ENCODE results near the gene EIF3K. TPM values are rescaled to one million over a fixed set of nuclear protein-coding genes. Genes with fewer than 3 reads are reported as not detected.

EIF3K gene
- total and polyA plus RNA-seq, 2 of the 13 experiments (the other 11 are each of a cell fraction or from before 2014, with no cell fraction given) = 179 to 258 TPM

DNA sequence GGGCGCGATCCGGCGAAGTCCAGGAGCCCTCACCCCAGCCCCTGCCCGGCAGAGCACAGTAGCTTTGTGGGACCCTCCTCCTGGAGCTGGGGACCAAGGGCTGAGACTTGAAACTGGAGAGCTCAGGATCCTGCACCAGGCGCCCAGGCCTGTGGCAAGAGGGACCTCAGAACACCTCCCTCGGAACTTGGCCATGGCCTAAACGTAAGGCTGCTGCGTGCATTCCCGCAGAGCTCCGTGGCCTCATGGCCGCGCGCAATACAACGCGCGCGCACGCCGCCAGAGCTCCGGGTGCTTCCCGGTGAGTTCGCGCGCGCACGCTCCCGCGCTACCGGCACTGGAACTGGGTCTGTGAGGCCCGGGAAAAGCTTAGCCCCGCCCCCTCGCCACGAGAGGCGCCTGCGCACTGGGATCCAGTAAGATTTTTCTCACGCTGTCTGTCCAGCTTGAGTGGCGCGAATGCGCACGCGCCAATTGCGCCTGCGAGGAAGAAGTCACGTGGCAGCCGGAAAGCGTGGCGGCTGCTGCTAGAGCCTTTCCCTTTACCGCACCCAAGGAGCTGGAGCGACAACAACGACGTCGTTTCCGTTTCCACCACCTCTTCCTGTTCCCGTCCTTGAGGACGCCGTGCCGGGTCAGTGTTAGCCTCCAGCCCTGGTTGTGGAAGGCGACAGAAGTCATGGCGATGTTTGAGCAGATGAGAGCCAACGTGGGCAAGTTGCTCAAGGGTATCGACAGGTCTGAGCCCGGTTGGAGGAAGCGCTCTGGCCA lies at the start of gene EIF3K (continued):
- TF ChIP-seq, protein P1, sequence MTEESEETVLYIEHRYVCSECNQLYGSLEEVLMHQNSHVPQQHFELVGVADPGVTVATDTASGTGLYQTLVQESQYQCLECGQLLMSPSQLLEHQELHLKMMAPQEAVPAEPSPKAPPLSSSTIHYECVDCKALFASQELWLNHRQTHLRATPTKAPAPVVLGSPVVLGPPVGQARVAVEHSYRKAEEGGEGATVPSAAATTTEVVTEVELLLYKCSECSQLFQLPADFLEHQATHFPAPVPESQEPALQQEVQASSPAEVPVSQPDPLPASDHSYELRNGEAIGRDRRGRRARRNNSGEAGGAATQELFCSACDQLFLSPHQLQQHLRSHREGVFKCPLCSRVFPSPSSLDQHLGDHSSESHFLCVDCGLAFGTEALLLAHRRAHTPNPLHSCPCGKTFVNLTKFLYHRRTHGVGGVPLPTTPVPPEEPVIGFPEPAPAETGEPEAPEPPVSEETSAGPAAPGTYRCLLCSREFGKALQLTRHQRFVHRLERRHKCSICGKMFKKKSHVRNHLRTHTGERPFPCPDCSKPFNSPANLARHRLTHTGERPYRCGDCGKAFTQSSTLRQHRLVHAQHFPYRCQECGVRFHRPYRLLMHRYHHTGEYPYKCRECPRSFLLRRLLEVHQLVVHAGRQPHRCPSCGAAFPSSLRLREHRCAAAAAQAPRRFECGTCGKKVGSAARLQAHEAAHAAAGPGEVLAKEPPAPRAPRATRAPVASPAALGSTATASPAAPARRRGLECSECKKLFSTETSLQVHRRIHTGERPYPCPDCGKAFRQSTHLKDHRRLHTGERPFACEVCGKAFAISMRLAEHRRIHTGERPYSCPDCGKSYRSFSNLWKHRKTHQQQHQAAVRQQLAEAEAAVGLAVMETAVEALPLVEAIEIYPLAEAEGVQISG (CRISPR knock-in tag; IDR thresholded peaks at IDR 0.05) = peak; percentile 89
- 0 out of 2 replicates have a peak, but pooled peaks have one; percentile 8 for TF ChIP-seq ZNF256 (CRISPR knock-in tag; conservative IDR thresholded peaks at IDR 0.05)
- TF ChIP-seq DMAP1 (CRISPR knock-in tag; IDR thresholded peaks at IDR 0.05) = peak; percentile 84
- TF ChIP-seq, protein P2, sequence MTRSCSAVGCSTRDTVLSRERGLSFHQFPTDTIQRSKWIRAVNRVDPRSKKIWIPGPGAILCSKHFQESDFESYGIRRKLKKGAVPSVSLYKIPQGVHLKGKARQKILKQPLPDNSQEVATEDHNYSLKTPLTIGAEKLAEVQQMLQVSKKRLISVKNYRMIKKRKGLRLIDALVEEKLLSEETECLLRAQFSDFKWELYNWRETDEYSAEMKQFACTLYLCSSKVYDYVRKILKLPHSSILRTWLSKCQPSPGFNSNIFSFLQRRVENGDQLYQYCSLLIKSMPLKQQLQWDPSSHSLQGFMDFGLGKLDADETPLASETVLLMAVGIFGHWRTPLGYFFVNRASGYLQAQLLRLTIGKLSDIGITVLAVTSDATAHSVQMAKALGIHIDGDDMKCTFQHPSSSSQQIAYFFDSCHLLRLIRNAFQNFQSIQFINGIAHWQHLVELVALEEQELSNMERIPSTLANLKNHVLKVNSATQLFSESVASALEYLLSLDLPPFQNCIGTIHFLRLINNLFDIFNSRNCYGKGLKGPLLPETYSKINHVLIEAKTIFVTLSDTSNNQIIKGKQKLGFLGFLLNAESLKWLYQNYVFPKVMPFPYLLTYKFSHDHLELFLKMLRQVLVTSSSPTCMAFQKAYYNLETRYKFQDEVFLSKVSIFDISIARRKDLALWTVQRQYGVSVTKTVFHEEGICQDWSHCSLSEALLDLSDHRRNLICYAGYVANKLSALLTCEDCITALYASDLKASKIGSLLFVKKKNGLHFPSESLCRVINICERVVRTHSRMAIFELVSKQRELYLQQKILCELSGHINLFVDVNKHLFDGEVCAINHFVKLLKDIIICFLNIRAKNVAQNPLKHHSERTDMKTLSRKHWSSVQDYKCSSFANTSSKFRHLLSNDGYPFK (CRISPR knock-in tag; IDR thresholded peaks at IDR 0.05; ENCODE audit: borderline replicate concordance) = peak; percentile 86; the same call in 1 of the 2 replicates
- TF ChIP-seq BCL6 (CRISPR knock-in tag; IDR thresholded peaks at IDR 0.05) = peak; percentile 28; the same call in 1 of the 2 replicates
- TF ChIP-seq, protein P3, sequence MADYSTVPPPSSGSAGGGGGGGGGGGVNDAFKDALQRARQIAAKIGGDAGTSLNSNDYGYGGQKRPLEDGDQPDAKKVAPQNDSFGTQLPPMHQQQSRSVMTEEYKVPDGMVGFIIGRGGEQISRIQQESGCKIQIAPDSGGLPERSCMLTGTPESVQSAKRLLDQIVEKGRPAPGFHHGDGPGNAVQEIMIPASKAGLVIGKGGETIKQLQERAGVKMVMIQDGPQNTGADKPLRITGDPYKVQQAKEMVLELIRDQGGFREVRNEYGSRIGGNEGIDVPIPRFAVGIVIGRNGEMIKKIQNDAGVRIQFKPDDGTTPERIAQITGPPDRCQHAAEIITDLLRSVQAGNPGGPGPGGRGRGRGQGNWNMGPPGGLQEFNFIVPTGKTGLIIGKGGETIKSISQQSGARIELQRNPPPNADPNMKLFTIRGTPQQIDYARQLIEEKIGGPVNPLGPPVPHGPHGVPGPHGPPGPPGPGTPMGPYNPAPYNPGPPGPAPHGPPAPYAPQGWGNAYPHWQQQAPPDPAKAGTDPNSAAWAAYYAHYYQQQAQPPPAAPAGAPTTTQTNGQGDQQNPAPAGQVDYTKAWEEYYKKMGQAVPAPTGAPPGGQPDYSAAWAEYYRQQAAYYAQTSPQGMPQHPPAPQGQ (CRISPR knock-in tag; IDR thresholded peaks at IDR 0.05; ENCODE audit: borderline replicate concordance) = no peak
- TF ChIP-seq FOXO1 (CRISPR knock-in tag; IDR thresholded peaks at IDR 0.05) = peak; percentile 69; the same call in 1 of the 2 replicates
- TF ChIP-seq KDM3A (CRISPR knock-in tag; IDR thresholded peaks at IDR 0.05; ENCODE audit: low read depth) = no peak; the same call in none of the 2 replicates
- TF ChIP-seq ZNF670 (CRISPR knock-in tag; IDR thresholded peaks at IDR 0.05; ENCODE audit: borderline replicate concordance) = peak; percentile 26; the same call in 1 of the 2 replicates
- TF ChIP-seq, protein P4, sequence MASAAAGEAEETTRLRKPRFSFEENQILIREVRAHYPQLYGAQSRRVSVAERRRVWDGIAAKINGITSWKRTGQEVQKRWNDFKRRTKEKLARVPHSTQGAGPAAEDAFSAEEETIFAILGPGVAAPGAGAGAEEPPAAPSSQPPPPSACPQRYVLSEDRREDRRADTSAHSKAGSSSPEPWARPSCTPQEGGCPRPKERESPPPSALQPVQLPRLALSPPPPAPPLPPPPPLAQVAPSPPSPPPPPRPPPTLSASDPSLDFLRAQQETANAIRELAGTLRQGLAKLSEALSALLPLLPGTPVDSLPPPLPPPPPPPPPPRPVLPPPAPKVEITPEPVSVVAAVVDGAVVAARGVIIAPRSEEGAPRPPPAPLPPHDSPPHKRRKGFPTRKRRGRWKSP (CRISPR knock-in tag; IDR thresholded peaks at IDR 0.05) = no peak; the same call in 1 of the 2 replicates
- TF ChIP-seq MYC (CRISPR knock-in tag; IDR thresholded peaks at IDR 0.05; ENCODE audit: borderline replicate concordance) = peak; percentile 80; the same call in 1 of the 2 replicates
- TF ChIP-seq ZNF792 (CRISPR knock-in tag; IDR thresholded peaks at IDR 0.05) = peak; percentile 69; the same call in 1 of the 2 replicates
- no peak for TF ChIP-seq ZNF326 (CRISPR knock-in tag; IDR thresholded peaks at IDR 0.05; ENCODE audit: borderline replicate concordance)
- TF ChIP-seq, protein P5, sequence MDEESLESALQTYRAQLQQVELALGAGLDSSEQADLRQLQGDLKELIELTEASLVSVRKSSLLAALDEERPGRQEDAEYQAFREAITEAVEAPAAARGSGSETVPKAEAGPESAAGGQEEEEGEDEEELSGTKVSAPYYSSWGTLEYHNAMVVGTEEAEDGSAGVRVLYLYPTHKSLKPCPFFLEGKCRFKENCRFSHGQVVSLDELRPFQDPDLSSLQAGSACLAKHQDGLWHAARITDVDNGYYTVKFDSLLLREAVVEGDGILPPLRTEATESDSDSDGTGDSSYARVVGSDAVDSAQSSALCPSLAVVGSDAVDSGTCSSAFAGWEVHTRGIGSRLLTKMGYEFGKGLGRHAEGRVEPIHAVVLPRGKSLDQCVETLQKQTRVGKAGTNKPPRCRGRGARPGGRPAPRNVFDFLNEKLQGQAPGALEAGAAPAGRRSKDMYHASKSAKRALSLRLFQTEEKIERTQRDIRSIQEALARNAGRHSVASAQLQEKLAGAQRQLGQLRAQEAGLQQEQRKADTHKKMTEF (CRISPR knock-in tag; IDR thresholded peaks at IDR 0.05) = peak; percentile 87
- TF ChIP-seq, protein P6, sequence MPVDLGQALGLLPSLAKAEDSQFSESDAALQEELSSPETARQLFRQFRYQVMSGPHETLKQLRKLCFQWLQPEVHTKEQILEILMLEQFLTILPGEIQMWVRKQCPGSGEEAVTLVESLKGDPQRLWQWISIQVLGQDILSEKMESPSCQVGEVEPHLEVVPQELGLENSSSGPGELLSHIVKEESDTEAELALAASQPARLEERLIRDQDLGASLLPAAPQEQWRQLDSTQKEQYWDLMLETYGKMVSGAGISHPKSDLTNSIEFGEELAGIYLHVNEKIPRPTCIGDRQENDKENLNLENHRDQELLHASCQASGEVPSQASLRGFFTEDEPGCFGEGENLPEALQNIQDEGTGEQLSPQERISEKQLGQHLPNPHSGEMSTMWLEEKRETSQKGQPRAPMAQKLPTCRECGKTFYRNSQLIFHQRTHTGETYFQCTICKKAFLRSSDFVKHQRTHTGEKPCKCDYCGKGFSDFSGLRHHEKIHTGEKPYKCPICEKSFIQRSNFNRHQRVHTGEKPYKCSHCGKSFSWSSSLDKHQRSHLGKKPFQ (CRISPR knock-in tag; IDR thresholded peaks at IDR 0.05; ENCODE audit: insufficient replicate concordance) = peak; percentile 73
- peak; percentile 82 for TF ChIP-seq TAF1 (CRISPR knock-in tag; IDR thresholded peaks at IDR 0.05)
- peak; percentile 91 for TF ChIP-seq ZFY (CRISPR knock-in tag; IDR thresholded peaks at IDR 0.05)

Measured in HepG2 (cell line).